Esophagus muscularis mucosa (tissue), 3 donors: ENCODE results near the gene MPST.

ENCODE experiments used
- CTCF ChIP-seq, 3 experiments: fragments of 200-600 bp in 2 of 3; fragments of 450-650 bp in 1 of 3; sonication (generic) in 2 of 3; IDR thresholded peaks; one replicate each; pipeline ENCODE4 v1.5.1; 2017 to 2019; ENCODE audit warnings: antibody characterized with exemption in 3 of 3, mild to moderate bottlenecking in 2 of 3, moderate library complexity in 1 of 3
- POLR2A ChIP-seq: fragments of 450-650 bp; IDR thresholded peaks from one replicate; pipeline ENCODE4 v1.6.1; 2017; ENCODE audit warnings: antibody characterized with exemption, moderate library complexity, mild to moderate bottlenecking, low read depth

- TF ChIP-seq CTCF (IDR thresholded peaks at IDR 0.05): no peak
- TF ChIP-seq POLR2A: no peak
These were observed 45.6 kb downstream of the MPST start for GRCh38 chr22:37065180-37065579.
